ENCODE results near the gene CRYBG2. TPM values are rescaled to one million over a fixed set of nuclear protein-coding genes. Genes with fewer than 3 reads are reported as not detected.

Gene CRYBG2
- total and polyA plus RNA-seq, 2 of the 8 experiments (the other 6 are each of a cell fraction or from before 2014, with no cell fraction given), result 14.2 to 17.0 TPM

DNA sequence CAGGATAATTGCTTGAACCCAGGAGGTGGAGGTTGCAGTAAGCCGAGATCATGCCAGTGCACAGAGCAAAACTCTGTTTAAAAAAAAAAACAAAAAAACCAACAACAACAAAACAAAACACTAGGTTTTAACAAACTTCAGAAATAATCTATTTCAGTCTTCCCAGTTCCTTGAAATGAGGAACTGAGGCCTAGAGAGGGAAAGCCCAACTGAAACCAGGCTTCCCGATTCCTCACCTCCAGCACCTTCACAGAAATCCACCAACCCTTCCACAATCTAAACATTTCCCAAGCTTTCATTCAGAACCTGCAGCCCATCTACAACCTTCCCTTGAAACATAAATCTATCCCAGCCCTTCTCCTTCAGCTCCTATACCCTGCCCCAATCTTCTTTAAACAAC is 36.8 kb downstream of the CRYBG2 start:
- H3K27me3 ChIP-seq (replicated peaks in 1 of 4; ENCODE audit: control insufficient read depth in 3 of 4, extremely low read depth in 1 of 4, insufficient read depth in 3 of 4, low read length in 3 of 4), result no peaks in the 10 kb centered on the region
- no peak overlapping the region for H4K8ac ChIP-seq (ENCODE audit: extremely low read depth, insufficient read depth, low read length)
- H3K56ac ChIP-seq (replicated peaks; ENCODE audit: insufficient read length, low read depth, low read length), result no peak overlapping the region
- POLR2A ChIA-PET (ENCODE audit: partially characterized antibody), result interaction anchor here (0.7 to 5.0 kb wide), 13 partner anchors 10 to 155 kb away, joined by 3 to 29 read pairs (median 9); partner anchors contain the start of genes HMGN2, LIN28A, SH3BGRL3 and UBXN11
- no peak overlapping the region for H2BK15ac ChIP-seq (ENCODE audit: low read length)
- H3K4ac ChIP-seq (replicated peaks; ENCODE audit: insufficient read length, low read depth, low read length), result no peak overlapping the region
- no peaks in the 10 kb centered on the region for H3K79me1 ChIP-seq (ENCODE audit: low read depth, low read length)
- no peak overlapping the region for H3K18ac ChIP-seq (ENCODE audit: extremely low read depth, low read length)
- H2BK12ac ChIP-seq (ENCODE audit: low read depth, low read length), result no peak overlapping the region
- no peaks in the 10 kb centered on the region for H3K79me2 ChIP-seq (ENCODE audit: control insufficient read depth in 1 of 2, insufficient read depth in 2 of 2, low read length in 2 of 2)
- H3K4me3 ChIP-seq (ENCODE audit: extremely low read depth in 1 of 4, insufficient read depth in 2 of 4, low read depth in 3 of 4, low read length in 4 of 4), result no peak overlapping the region
- no peak overlapping the region for H2BK20ac ChIP-seq (ENCODE audit: low read length)
- H2AFZ ChIP-seq (ENCODE audit: low read length), result no peak overlapping the region
- no peak overlapping the region for H2BK120ac ChIP-seq (replicated peaks; ENCODE audit: low read depth, low read length)
- H3K23me2 ChIP-seq (ENCODE audit: low read depth, low read length), result no peaks in the 10 kb centered on the region
- peaks cover 0 to 3% (median 1%) of the 10 kb centered on the region in 4 experiments; a peak in 2 of 8 replicates for H3K36me3 ChIP-seq (ENCODE audit: control insufficient read depth in 2 of 4, insufficient read depth in 4 of 4, low read length in 3 of 4)
- H3K9ac ChIP-seq (replicated peaks in 1 of 4; ENCODE audit: extremely low read depth in 1 of 4, low read depth in 3 of 4, low read length in 3 of 4), result no peak overlapping the region
- FAIRE-seq (no peak), DNase-seq (ENCODE audit: low read depth in 1 of 2, low spot score in 2 of 2) (no peak)
- no peak overlapping the region for H4K5ac ChIP-seq (ENCODE audit: insufficient read length, low read depth, low read length)
- CTCF ChIA-PET (ENCODE audit: partially characterized antibody), result interaction anchor here (0.8 to 57.0 kb wide), 8 partner anchors 24 to 127 kb away, joined by 3 to 1530 read pairs (median 4); partner anchors contain the start of genes CATSPER4, CEP85, SH3BGRL3 and UBXN11
- no peak overlapping the region for H2AK5ac ChIP-seq (ENCODE audit: low read depth, low read length)
- H3K4me2 ChIP-seq (ENCODE audit: insufficient read depth in 1 of 2, low read depth in 2 of 2, low read length in 2 of 2), result no peak overlapping the region
- no peaks in the 10 kb centered on the region for H4K20me1 ChIP-seq (replicated peaks in 1 of 2; ENCODE audit: control insufficient read depth in 1 of 2, insufficient read depth in 2 of 2, low read length in 2 of 2)
- H3K23ac ChIP-seq (ENCODE audit: insufficient read length), result no peak overlapping the region
- no peak overlapping the region for H4K91ac ChIP-seq (replicated peaks; ENCODE audit: insufficient read length, low read length)
- no peak overlapping the region for H2BK5ac ChIP-seq (ENCODE audit: low read depth, low read length)
- peaks cover 4 to 16% (median 8%) of the 10 kb centered on the region in 4 experiments for H3K4me1 ChIP-seq (replicated peaks in 1 of 4; ENCODE audit: control insufficient read depth in 3 of 4, insufficient read depth in 4 of 4, low read length in 3 of 4)
- no peaks in the 10 kb centered on the region for H3K9me3 ChIP-seq (ENCODE audit: insufficient read depth in 2 of 2, low read depth in 1 of 2, low read length in 1 of 2)
- H3K27ac ChIP-seq (ENCODE audit: low read depth, low read length), result no peak overlapping the region
- H3K14ac ChIP-seq (ENCODE audit: insufficient read length), result no peak overlapping the region
- WGBS, 2 experiments (ENCODE audit: extremely low coverage in 1 of 2, insufficient coverage in 1 of 2, insufficient read length in 1 of 2, insufficient replicate concordance in 2 of 2, low coverage in 1 of 2, low lambda C conversion rate in 2 of 2, missing lambda C conversion rate in 1 of 2), result 90% methylated on average over 2 of the region's 2 CpGs; no CpG with 5 or more reads in 1 of the 2 experiments
- TF ChIP-seq CHD1 (IDR thresholded peaks at IDR 0.05; ENCODE audit: low read depth, low read length), result no peak
- no peak for TF ChIP-seq POU5F1 (IDR thresholded peaks at IDR 0.05; ENCODE audit: low read depth, low read length)
- no peak for TF ChIP-seq TAF1 (IDR thresholded peaks at IDR 0.05; ENCODE audit: low read depth, low read length)
- no peak for TF ChIP-seq CHD2 (IDR thresholded peaks at IDR 0.05; ENCODE audit: low read length)
- TF ChIP-seq EP300 (IDR thresholded peaks at IDR 0.05; ENCODE audit: borderline replicate concordance in 1 of 2, low read depth in 2 of 2, low read length in 2 of 2), result no peak
- TF ChIP-seq CEBPB (IDR thresholded peaks at IDR 0.05; ENCODE audit: low read depth, low read length), result no peak
- TF ChIP-seq CREB1 (IDR thresholded peaks at IDR 0.05), result no peak
- no peak for TF ChIP-seq EZH2 (IDR thresholded peaks at IDR 0.05; ENCODE audit: low read depth, low read length, severe bottlenecking)
- TF ChIP-seq GABPA (IDR thresholded peaks at IDR 0.05; ENCODE audit: borderline replicate concordance, insufficient read depth, low read length), result no peak
- TF ChIP-seq RNF2 (IDR thresholded peaks at IDR 0.05; ENCODE audit: borderline replicate concordance, low read depth, low read length, missing control alignments, poor library complexity, severe bottlenecking), result no peak
- no peak for TF ChIP-seq RXRA (IDR thresholded peaks at IDR 0.05; ENCODE audit: insufficient read depth, low read depth, low read length)
- TF ChIP-seq KDM1A (IDR thresholded peaks at IDR 0.05; ENCODE audit: borderline replicate concordance, low read length), result no peak
- no peak for TF ChIP-seq HDAC2 (IDR thresholded peaks at IDR 0.05; ENCODE audit: borderline replicate concordance in 1 of 2, low read depth in 2 of 2, low read length in 2 of 2)
- no peak for TF ChIP-seq SP1 (IDR thresholded peaks at IDR 0.05; ENCODE audit: low read depth, low read length)
